Lung (tissue), 12 donors: ENCODE measurements around the gene IQCM. TPM values are rescaled to one million over a fixed set of nuclear protein-coding genes. Genes with fewer than 3 reads are reported as not detected.

Source experiments
- ATAC-seq: fragments of 200-7000 bp; cut with Tn5 transposase; one replicate; pipeline ENCODE4 v1.9.1; 2020; ENCODE audit warnings: moderate number of reproducible peaks; ENCODE audit not compliant: insufficient read depth, low FRiP score
- DNase-seq, 3 donors: peaks; one replicate each; pipeline ENCODE4 v3.0.0-alpha.2; 2013 to 2017
- H3K27ac ChIP-seq, 2 donors: one replicate each; pipeline ENCODE4 v1.5.1; 2013; ENCODE audit warnings: mild to moderate bottlenecking in 2 of 2, moderate library complexity in 2 of 2, control low read depth in 1 of 2, inconsistent platforms in 1 of 2, low read depth in 1 of 2, low read length in 1 of 2
- H3K27me3 ChIP-seq, 3 donors: one replicate each; pipeline ENCODE4 v1.5.1; 2013; ENCODE audit warnings: low read length in 2 of 3; ENCODE audit not compliant: control insufficient read depth in 3 of 3, insufficient read depth in 3 of 3
- H3K36me3 ChIP-seq, 4 donors: one replicate each; pipeline ENCODE4 v1.5.1; 2013; ENCODE audit warnings: low read length in 4 of 4, mild to moderate bottlenecking in 1 of 4, moderate library complexity in 1 of 4; ENCODE audit not compliant: control insufficient read depth in 4 of 4, insufficient read depth in 4 of 4
- H3K4me1 ChIP-seq, 5 donors: one replicate each; pipeline ENCODE4 v1.5.1; 2013; ENCODE audit warnings: low read length in 5 of 5, mild to moderate bottlenecking in 2 of 5, moderate library complexity in 1 of 5; ENCODE audit not compliant: control insufficient read depth in 5 of 5, insufficient read depth in 5 of 5
- H3K4me3 ChIP-seq: one replicate; pipeline ENCODE4 v1.5.1; 2013; ENCODE audit warnings: mild to moderate bottlenecking, control low read depth, moderate library complexity
- H3K9ac ChIP-seq, 2 donors: one replicate each; pipeline ENCODE4 v1.5.1; 2013; ENCODE audit warnings: low read length in 2 of 2, control low read depth in 1 of 2; ENCODE audit not compliant: insufficient read depth in 1 of 2
- H3K9me3 ChIP-seq, 4 donors: one replicate each; pipeline ENCODE4 v1.5.1; 2013; ENCODE audit warnings: low read length in 3 of 4, mild to moderate bottlenecking in 1 of 4, moderate library complexity in 1 of 4; ENCODE audit not compliant: control insufficient read depth in 4 of 4, insufficient read depth in 3 of 4
- WGBS, 2 donors: extraction: QIAGEN DNeasy Blood & Tissue Kit; methylation state at CpG; one replicate each; pipeline ENCODE4 v1.1.7; 2013; 5-methylcytosine and 5-hydroxymethylcytosine counted together
- polyA plus RNA-seq, 2 donors: library from polyadenylated mRNA; stranded (reverse); fragments of 200-250 nt; gene quantifications; one replicate each; pipeline ENCODE4 v1.2.1, GENCODE V29; 2013
- total RNA-seq, 2 donors: library from RNA; depleted of rRNA in 1 of 2; stranded (reverse); fragments of >200 nt in 1 of 2; gene quantifications; one replicate each; pipeline ENCODE4 v1.2.1, GENCODE V29; 2014 to 2021
- TF ChIP-seq, protein P1 (sequence below): IDR thresholded peaks from 2 replicates; pipeline ENCODE4 v1.5.1; 2012; ENCODE audit warnings: mild to moderate bottlenecking; ENCODE audit errors: control extremely low read depth, extremely low read depth
- donor health status: control.
- donor health status: control.
- donor health status: Bipolar disorder and iron deficiency.
- donor health status: healthy.
- donor health status: DM: yes; HTN: yes; CAD: no.

Gene IQCM
- total and polyA plus RNA-seq, 4 donors, result not detected

DNA sequence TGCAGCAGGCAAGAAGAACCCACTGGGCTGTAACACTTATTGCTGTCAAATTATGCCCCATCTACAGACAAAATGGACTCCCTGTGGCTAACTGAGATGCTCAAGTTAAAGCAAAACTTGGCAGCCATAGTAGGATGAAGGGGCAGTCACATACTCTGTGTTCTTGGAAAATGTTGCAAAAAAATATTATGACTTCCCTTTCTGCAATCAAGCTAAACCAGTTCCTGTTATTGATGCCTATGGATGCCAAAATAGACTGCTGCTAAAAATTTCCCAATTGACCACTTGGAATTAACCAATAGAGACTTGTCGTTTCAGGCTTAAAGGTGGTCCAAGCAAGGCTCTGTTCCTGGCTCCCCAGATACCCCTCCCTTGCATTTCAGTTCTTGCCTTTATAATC is 49.5 kb downstream of the IQCM start:
- no peaks in the 10 kb centered on the region for H3K9me3 ChIP-seq
- H3K27me3 ChIP-seq, result no peaks in the 10 kb centered on the region
- H3K9ac ChIP-seq, result no peak overlapping the region
- WGBS, 2 donors, result 68 to 77% methylated on average over 1 of the region's 1 CpG
- no peaks in the 10 kb centered on the region for H3K36me3 ChIP-seq
- TF ChIP-seq, protein P1, sequence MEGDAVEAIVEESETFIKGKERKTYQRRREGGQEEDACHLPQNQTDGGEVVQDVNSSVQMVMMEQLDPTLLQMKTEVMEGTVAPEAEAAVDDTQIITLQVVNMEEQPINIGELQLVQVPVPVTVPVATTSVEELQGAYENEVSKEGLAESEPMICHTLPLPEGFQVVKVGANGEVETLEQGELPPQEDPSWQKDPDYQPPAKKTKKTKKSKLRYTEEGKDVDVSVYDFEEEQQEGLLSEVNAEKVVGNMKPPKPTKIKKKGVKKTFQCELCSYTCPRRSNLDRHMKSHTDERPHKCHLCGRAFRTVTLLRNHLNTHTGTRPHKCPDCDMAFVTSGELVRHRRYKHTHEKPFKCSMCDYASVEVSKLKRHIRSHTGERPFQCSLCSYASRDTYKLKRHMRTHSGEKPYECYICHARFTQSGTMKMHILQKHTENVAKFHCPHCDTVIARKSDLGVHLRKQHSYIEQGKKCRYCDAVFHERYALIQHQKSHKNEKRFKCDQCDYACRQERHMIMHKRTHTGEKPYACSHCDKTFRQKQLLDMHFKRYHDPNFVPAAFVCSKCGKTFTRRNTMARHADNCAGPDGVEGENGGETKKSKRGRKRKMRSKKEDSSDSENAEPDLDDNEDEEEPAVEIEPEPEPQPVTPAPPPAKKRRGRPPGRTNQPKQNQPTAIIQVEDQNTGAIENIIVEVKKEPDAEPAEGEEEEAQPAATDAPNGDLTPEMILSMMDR, result no peak
- no peak overlapping the region for H3K4me3 ChIP-seq
- H3K27ac ChIP-seq, result no peak overlapping the region
- DNase-seq, result no peak
- ATAC-seq, result no peak
- no peaks in the 10 kb centered on the region for H3K4me1 ChIP-seq

DNA sequence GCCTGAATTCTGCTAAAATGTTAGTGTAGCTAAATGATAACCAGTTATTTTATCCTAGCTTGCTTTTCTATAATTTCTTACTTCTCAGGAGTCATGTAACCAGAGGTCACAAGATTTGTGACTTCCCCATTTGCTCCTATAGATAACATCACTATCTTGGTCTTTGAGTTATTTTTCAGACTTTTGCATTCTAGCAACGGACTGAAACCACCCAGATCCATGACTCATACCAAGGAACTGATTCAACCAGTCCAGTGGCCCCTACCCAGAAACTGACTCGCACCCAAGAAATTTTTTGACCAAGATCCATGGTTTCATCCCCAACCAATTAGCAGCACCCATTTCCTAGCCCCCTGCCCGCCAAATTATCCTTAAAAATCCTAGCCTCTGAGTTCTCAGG is 50.0 kb downstream of the IQCM start:
- H3K4me1 ChIP-seq, result no peaks in the 10 kb centered on the region
- no peaks in the 10 kb centered on the region for H3K36me3 ChIP-seq
- ATAC-seq (no peak), DNase-seq (no peak)
- H3K9me3 ChIP-seq, result no peaks in the 10 kb centered on the region
- TF ChIP-seq, protein P1, result no peak
- no peak overlapping the region for H3K9ac ChIP-seq
- H3K27ac ChIP-seq, result no peak overlapping the region
- WGBS, 2 donors, result 69 to 71% methylated on average over 3 of the region's 3 CpGs
- H3K27me3 ChIP-seq, result no peaks in the 10 kb centered on the region
- H3K4me3 ChIP-seq, result no peak overlapping the region

DNA sequence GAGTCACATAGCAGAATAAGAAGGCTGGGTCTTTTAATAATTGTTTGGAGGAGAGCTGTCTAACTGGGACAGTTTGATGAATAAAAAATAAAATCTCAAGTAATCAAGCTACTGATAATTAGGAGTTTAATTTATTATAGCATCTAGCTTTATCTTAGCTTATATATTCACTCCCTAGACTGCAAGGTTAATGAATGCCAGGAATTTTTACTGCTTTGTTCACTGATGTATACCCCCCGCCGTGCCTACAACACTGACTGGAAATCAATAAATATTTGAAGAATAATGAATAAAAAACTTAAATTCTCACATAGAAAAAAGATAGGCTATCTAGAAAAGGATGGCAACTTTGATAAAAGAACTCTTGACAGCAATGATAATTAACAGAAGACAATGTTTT is 59.7 kb downstream of the IQCM start:
- TF ChIP-seq, protein P1, result no peak
- Histone ChIP-seq H3K9me3 (no peaks in the 10 kb centered on the region), H3K27me3 (no peaks in the 10 kb centered on the region), H3K9ac (no peak overlapping the region), H3K36me3 (no peaks in the 10 kb centered on the region), H3K27ac (no peak overlapping the region), H3K4me1 (no peaks in the 10 kb centered on the region), H3K4me3 (no peak overlapping the region)
- DNase-seq (no peak), ATAC-seq (no peak)
- 93 to 94% methylated on average over 2 of the region's 2 CpGs for WGBS, 2 donors

DNA sequence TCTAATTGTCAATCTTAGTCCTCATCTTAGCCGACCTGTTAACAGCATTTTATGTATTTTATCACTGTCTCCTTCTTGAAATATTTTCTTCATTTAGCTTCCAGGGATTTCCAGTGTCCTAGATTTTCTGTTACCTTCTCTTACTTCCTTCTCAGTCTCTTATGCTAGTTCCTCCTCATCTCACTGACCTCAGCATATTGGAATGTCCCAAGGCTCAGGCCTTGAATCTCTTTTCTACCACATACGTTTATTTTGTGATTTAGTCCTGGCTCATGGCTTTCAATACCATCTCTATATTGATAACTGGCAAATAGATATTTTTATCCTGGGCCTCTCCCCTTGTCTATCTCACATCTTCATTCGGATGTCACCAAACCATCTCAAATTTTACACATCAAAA is 61.1 kb downstream of the IQCM start:
- Histone ChIP-seq H3K9ac (no peak overlapping the region), H3K27ac (no peak overlapping the region), H3K27me3 (no peaks in the 10 kb centered on the region), H3K36me3 (no peaks in the 10 kb centered on the region), H3K4me1 (no peaks in the 10 kb centered on the region), H3K9me3 (no peaks in the 10 kb centered on the region), H3K4me3 (no peak overlapping the region)
- DNase-seq (peak in 1 of 3 donors; percentile 1), ATAC-seq (no peak)
- WGBS, 2 donors, result 69 to 78% methylated on average over 3 of the region's 3 CpGs
- TF ChIP-seq, protein P1, result no peak
